ENCODE data around the gene NHLRC2. TPM values are rescaled to one million over a fixed set of nuclear protein-coding genes. Genes with fewer than 3 reads are reported as not detected.

NHLRC2 gene
- total RNA-seq, 1 donor from 2014 or later = 30.1 TPM

DNA sequence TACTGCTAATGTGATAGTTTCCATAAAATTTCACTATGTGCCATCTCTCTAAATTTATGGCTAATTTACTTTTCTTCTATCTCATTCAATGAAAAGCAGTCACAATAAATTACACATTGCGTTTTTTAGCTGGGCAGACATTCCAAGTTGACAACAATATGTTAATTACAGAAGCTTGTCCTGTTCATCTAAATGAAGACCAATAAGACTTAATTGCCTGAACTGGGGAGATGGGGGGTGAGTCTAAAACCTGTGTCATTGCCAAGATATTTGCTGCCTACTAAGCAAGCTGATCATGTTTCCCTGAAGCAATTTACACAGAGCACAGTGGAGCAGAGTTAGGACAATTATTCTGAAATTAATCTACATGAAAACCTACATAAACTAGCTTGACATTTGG, 99.9 kb downstream of the NHLRC2 start:
- TF ChIP-seq CTCF (conservative IDR thresholded peaks at IDR 0.05; ENCODE audit: low read depth, low read length) = no peak
- DNase-seq (ENCODE audit: low read depth) = no peak
- H3K4me3 ChIP-seq (ENCODE audit: low read depth, low read length) = no peak overlapping the region

DNA sequence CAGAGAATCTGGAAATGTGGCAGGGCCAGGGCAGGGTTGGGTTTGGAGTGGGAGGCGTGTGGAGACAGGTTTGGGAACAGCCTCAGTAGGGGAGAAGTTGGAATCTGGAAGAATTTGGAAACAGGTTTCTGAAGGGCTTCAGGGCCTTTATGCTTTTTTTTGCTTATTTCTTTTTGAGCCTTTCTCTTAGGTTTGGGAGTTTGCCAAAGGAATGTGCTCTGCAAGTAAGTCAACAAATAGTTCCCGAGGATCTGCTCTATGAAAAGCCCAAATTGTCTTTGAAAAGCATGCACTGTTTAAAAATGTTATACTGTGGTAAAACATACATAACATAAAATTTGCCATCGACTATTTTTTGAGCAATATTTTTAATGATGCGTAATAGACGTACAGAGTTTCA, 102.6 kb downstream of the NHLRC2 start:
- no peak for TF ChIP-seq CTCF (conservative IDR thresholded peaks at IDR 0.05; ENCODE audit: low read depth, low read length)
- no peak for DNase-seq (ENCODE audit: low read depth)
- no peak overlapping the region for H3K4me3 ChIP-seq (ENCODE audit: low read depth, low read length)

DNA sequence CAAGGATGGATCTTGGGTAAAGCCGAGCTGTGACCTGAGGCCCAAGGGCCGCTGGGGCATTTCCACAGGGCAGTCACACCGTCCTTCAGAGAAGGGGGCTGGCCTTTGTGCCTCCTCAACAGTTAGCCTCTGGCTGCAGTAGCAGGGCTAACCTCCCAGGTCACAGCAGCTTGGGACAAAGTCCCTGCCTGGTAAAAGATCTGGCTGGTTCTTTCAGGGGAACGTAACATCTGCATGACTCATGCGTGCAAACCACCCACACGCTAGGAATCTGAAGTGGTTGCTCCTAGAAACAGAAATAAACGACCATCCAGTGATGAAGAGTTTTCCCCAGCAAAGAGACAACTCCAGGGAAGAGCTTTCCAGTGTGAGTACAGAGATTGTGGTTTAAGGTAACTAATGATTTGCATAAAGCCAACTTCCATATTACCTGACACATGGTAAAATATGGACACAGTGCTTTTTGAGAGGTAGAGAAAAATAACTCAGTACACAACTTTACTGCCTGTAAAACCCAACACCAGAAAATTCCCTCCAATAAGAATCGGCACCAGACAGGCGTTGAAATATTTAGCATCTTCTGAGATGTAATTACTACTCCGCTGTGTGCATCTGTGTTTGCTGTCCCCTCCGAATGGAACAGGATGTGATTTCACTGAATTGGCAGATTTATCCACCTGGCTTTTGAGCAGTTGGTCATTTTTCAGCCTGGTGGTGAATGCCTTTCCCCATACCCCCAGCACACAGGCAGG, 104.3 kb downstream of the NHLRC2 start:
- peak; percentile 84 for DNase-seq (ENCODE audit: low read depth)
- TF ChIP-seq CTCF (conservative IDR thresholded peaks at IDR 0.05; ENCODE audit: low read depth, low read length) = no peak
- no peak overlapping the region for H3K4me3 ChIP-seq (ENCODE audit: low read depth, low read length)

DNA sequence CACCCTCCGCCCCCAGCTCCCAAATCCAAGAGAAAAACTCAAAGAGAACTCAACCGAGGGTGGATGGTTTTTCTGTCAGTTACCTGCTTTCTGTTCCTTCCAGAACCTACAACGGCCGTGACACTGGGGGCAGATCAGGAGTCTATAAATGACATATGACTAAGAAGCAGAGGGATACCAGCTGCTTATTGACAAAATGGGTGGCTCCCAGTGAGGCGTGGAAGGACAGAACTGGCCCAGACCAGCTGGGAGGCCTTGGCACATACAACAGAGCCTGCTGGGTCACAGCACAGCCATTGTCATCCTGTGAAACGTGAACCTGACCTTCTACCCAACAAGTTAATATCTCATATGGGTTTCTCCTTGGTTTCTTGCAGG, 104.9 kb downstream of the NHLRC2 start:
- no peak overlapping the region for H3K4me3 ChIP-seq (ENCODE audit: low read depth, low read length)
- no peak for TF ChIP-seq CTCF (conservative IDR thresholded peaks at IDR 0.05; ENCODE audit: low read depth, low read length)
- DNase-seq (ENCODE audit: low read depth) = no peak

DNA sequence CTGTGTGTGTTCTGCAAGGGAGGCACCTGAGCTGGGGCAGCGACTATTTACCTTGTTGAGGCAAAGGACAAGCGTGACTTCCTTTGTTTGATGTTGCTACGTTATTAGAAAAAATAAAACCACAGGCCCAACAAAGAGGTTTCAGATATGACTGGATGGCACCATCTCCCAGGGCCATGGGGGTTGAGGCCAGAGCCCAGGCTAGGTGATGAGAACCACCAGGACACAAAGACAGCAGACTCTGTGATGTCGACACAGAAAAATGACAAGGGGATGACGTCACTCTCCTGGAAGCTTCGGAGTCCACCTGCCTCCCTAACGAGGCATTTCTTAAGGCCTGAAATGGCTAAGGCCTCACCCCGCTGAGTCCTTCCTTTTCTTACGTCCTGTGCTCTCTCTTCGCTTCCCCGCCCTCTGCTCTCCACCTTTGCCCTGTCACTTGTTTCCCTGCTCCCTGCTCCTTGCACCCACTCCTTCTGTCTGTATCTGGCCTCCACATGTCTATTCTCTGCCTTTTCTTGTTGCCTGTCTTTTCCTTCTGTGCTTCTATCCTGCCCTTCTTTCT, 106.2 kb downstream of the NHLRC2 start:
- TF ChIP-seq CTCF (conservative IDR thresholded peaks at IDR 0.05; ENCODE audit: low read depth, low read length) = no peak
- H3K4me3 ChIP-seq (ENCODE audit: low read depth, low read length) = no peak overlapping the region
- no peak for DNase-seq (ENCODE audit: low read depth)

- TF ChIP-seq CTCF (conservative IDR thresholded peaks at IDR 0.05; ENCODE audit: low read depth, low read length) = no peak
- no peak overlapping the region for H3K4me3 ChIP-seq (ENCODE audit: low read depth, low read length)
- no peak for DNase-seq (ENCODE audit: low read depth)
Measured at GRCh38 chr10:113961182-113962031, 106.9 kb downstream of the NHLRC2 start.
